Large intestine (tissue), 3 donors: ENCODE results near the gene CLBA1. TPM values are rescaled to one million over a fixed set of nuclear protein-coding genes. Genes with fewer than 3 reads are reported as not detected.

ENCODE experiments used
- DNase-seq, 2 donors: peaks; one replicate each; pipeline versions ENCODE4 v3.0.0 to v3.0.0-alpha.2; 2013
- H3K27ac ChIP-seq: one replicate; pipeline ENCODE4 v1.5.1; 2013; ENCODE audit warnings: low read length
- H3K27me3 ChIP-seq: 2 replicates; pipeline ENCODE4 v1.6.1; 2013; ENCODE audit warnings: low read length; ENCODE audit not compliant: control insufficient read depth, insufficient read depth
- H3K36me3 ChIP-seq: 2 replicates; pipeline ENCODE4 v1.6.1; 2013; ENCODE audit warnings: low read length; ENCODE audit not compliant: control insufficient read depth, insufficient read depth
- H3K4me1 ChIP-seq: one replicate; pipeline ENCODE4 v1.6.1; 2013; ENCODE audit warnings: low read length; ENCODE audit not compliant: control insufficient read depth, insufficient read depth
- H3K4me3 ChIP-seq: one replicate; pipeline ENCODE4 v1.5.1; 2013; ENCODE audit warnings: low read length
- H3K9me3 ChIP-seq: one replicate; pipeline ENCODE4 v1.6.1; 2013; ENCODE audit warnings: mild to moderate bottlenecking, low read depth, low read length, moderate library complexity; ENCODE audit not compliant: control insufficient read depth
- WGBS: methylation state at CpG from one replicate; pipeline ENCODE4 v1.1.5; 2013; ENCODE audit warnings: low lambda C conversion rate; ENCODE audit not compliant: insufficient coverage; 5-methylcytosine and 5-hydroxymethylcytosine counted together
- polyA plus RNA-seq: library from polyadenylated mRNA; unstranded; fragments of 120-200 nt; gene quantifications from one replicate; pipeline ENCODE4 v1.2.1, GENCODE V29; 2013

CLBA1 gene
- polyA plus RNA-seq, 1 donor = 7.0 TPM

DNA sequence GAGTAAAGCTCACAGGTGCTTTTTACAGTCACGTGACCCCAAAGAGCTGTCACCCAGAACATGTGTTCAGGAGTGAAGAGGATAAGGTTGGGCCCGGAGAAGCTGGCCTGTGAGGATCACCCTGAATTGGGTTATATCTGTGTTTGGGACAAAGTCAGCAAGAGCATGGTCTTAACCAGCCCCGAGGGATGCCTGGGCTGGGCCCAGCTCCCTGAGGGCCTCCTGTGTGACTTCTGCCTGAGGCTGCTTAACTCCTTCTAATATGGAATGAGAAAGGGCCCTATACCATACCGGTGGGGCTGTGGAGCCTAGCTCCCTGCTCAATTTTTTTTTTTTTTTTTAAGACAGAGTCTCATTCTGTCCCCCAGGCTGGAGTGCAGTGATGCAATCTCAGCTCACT lies 32.8 kb downstream of the CLBA1 start:
- no peak for DNase-seq
- Histone ChIP-seq H3K27ac (no peak overlapping the region), H3K4me1 (peaks cover 19% of the 10 kb centered on the region), H3K36me3 (no peaks in the 10 kb centered on the region), H3K4me3 (no peak overlapping the region), H3K27me3 (no peaks in the 10 kb centered on the region), H3K9me3 (no peaks in the 10 kb centered on the region)
- WGBS = no CpG with 5 or more reads among the region's 4 CpGs

DNA sequence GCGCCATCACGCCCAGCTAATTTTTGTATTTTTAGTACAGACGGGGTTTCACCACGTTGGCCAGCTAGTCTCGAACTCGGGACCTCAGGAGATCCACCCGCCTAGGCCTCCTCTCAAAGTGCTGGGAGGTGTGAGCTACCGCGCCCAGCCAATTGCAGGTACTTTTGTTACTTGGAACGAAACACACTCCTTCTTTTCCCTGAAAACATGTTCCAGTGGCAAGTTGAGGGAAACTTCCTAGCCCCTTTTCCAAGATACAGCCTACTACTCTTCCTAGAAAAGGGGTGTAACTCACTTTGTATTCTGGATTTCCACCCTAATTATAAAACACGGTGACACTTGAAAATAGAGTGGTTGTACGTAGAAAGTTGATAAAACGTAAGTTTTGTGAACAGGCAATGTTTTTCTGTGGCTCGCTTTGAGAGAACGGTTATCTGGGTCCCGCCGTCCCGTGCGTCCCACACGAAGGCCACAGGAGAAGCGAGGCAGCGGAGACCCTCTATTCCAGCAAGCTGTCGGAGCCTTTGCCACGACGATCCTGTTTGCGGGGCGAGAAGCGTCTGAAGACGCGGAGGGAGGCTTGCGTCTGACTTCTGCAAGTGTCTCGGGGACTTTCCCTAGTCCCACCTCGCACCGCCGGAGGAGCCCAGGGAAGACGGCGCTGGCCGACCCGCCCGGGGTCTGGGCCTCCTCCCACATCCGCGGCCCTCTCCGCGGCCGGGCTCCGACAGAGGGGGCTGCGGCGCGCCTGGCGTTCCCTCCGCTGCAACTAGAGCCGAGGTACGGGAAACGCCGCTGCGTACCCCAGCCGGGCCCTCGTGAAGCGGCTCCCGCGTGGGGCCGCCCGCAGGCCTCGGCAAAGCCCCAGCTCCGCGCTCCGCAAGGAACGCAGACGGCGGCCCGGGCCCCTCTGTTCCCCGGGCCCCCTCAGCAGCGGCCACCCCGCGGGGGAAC lies 34.5 kb downstream of the CLBA1 start:
- H3K4me3 ChIP-seq = peak overlapping the region; percentile 70
- WGBS = no CpG with 5 or more reads among the region's 75 CpGs
- peaks cover 19% of the 10 kb centered on the region for H3K4me1 ChIP-seq
- H3K27ac ChIP-seq = peak overlapping the region; percentile 71
- H3K9me3 ChIP-seq = no peaks in the 10 kb centered on the region
- DNase-seq = peak in 1 of 2 donors; percentile 43
- no peaks in the 10 kb centered on the region for H3K27me3 ChIP-seq
- H3K36me3 ChIP-seq = no peaks in the 10 kb centered on the region

DNA sequence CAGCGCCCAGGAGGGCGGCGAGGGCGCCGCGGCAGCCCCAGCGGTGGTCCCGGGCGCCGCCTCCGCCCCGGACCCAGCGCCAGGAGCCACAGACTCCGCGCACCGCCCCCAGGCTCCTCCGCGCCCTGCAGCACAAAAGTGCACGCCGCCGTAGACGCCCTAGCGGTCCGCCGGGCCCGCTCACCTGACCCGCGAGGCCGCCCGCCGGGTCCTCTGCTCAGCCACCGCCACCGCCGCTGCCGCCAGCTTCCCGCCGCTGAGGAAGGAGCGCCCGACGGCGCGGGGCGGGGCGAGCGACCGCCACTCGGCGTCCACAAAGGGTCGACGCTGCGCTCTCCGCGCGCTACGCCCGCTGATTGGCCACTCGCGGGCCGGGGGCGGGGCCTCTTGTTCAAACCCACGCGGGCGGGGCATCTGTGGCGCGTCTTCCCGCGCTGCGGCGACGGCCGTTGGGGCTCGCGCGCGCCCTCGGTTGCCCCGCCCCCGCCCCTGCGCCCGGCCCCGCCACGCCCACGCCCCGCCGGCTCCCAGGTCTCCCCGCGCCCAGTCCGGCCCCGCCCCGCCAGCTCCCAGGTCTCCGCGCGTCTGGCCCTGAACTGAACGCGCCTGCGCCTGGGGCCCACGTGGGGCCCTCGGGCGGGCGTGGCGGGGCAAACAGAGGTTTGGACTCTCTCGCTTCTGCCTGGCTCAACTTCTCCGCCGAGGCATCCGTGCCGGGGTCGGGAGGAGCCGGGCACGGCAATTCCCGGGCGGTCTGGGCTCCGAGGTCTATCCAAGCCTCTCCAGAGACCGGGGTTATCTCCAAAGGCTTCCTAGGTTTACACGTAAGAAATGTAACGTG lies 35.4 kb downstream of the CLBA1 start, which contains the start of gene CDCA4:
Gene CDCA4 (minus strand): TSS at position 269 of the 841 bp plus-strand sequence. CDS start 9,154 bp downstream, outside the sequence.
- 0% methylated on average over 2 of the region's 115 CpGs for WGBS
- no peaks in the 10 kb centered on the region for H3K9me3 ChIP-seq
- H3K4me1 ChIP-seq = peaks cover 19% of the 10 kb centered on the region
- no peaks in the 10 kb centered on the region for H3K27me3 ChIP-seq
- no peaks in the 10 kb centered on the region for H3K36me3 ChIP-seq
- peak within 1 kb of the TSS; percentile 90 for H3K27ac ChIP-seq
- peak within 1 kb of the TSS; percentile 70 for H3K4me3 ChIP-seq
- DNase-seq = peak; percentile 97 to 98

DNA sequence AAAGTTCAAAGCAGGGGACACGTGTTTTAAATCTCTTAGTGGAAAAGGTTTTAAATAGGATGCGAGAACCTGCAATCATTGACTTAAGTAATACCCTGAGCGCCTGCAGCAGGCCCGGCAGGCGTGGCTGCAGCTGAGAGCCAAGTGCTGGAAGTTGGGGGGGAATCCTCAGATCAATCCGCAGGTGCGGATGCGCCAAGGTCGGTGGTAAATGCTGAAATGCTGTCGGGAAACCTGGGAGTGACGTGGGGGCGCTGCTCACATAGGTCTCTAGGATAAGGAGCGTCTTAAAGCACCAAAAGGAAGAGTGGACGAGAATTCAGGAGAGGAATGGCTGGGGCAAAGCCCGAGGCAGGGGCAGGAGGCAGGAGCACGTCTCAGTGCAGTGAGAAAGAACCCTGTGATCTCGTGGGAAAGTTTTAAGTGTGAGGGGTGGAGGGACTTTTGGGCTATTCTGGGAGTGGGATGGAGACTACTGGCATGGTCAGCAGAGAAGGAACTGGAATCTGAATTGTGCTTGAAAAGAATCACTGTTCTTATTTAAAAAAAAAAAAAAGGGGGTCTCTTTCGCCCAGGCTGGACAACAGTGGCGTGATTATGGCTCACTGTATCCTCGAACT lies 36.2 kb downstream of the CLBA1 start:
- Histone ChIP-seq H3K27ac (peak overlapping the region; percentile 90), H3K4me1 (peaks cover 19% of the 10 kb centered on the region), H3K27me3 (no peaks in the 10 kb centered on the region), H3K9me3 (no peaks in the 10 kb centered on the region), H3K36me3 (no peaks in the 10 kb centered on the region), H3K4me3 (peak overlapping the region; percentile 66)
- WGBS = 0% methylated on average over 1 of the region's 20 CpGs
- DNase-seq = peak; percentile 70 to 85

DNA sequence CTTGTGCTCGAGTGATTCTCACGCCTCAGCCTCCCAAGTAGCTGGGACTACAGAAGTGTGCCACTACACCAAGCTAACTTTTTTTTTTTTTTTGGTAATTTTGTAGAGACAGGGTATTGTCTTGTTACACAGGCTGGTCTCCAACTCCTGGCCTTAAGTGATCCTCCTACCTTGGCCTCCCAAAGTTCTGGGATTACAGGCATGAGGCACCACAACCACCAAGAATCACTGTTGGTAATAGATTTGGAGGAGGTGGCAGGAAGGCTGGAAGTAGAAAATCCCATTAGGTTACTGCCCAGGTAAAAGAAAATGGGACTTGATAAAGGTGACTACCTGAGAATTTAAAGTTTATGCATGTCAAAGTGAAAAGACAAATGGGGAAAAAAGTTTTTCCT lies 36.7 kb downstream of the CLBA1 start:
- Histone ChIP-seq H3K4me1 (peaks cover 19% of the 10 kb centered on the region), H3K36me3 (no peaks in the 10 kb centered on the region), H3K4me3 (peak overlapping the region; percentile 66), H3K27ac (no peak overlapping the region), H3K9me3 (no peaks in the 10 kb centered on the region), H3K27me3 (no peaks in the 10 kb centered on the region)
- no CpG with 5 or more reads among the region's 2 CpGs for WGBS
- DNase-seq = no peak

DNA sequence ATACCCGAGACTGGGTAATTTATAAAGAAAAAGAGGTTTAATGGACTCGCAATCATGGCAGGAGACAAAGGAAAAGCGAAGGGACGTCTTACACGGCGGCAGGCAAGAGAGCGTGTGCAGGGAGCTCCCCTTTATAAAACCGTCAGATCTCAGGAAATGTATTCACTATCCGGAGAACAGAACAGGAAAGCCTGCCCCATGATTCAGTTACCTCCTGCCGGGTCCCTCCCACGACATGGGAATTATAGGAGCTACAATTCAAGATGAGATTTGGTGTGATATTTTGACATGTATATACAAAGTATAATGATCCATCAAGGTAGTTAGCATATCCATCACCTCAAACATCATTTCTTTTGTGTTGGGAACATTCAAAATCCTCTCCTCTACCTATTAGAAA lies 37.6 kb downstream of the CLBA1 start:
- H3K27ac ChIP-seq = no peak overlapping the region
- peaks cover 19% of the 10 kb centered on the region for H3K4me1 ChIP-seq
- no peak overlapping the region for H3K4me3 ChIP-seq
- H3K27me3 ChIP-seq = no peaks in the 10 kb centered on the region
- DNase-seq = no peak
- H3K9me3 ChIP-seq = no peaks in the 10 kb centered on the region
- H3K36me3 ChIP-seq = no peaks in the 10 kb centered on the region
- WGBS = 100% methylated on average over 5 of the region's 11 CpGs

DNA sequence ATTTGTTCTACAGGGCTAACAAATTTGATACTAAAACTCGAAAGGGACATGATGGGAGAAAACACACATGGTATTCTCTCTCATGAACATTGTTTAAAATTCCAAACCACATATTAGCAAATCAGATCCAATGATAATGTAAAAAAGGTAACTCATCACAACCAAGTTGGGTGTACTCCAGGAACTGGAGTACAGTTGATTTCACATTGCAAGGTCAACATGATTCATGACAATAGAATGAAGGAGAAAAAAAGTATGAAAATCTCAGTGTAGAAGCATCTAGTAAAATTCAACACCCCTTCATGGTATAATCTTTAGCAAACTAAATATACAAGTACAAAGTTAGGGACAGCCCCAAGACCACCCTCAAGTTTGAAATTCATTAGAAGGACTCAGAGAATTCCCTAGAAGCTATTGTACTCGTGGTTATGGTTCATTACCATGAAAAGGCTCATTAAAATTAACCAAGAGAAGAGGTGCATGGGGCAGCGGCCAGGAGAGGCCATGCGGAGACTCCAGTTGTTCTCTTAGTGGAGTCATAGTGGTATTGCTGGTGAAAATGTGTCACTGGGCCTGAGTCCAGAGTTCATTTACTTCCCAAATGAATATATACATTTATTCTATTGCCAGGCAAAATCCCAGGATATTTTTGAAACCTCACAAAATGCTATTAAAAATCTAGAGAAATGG lies 38.3 kb downstream of the CLBA1 start:
- Histone ChIP-seq H3K27ac (no peak overlapping the region), H3K4me1 (peaks cover 19% of the 10 kb centered on the region), H3K27me3 (no peaks in the 10 kb centered on the region), H3K4me3 (no peak overlapping the region), H3K36me3 (no peaks in the 10 kb centered on the region), H3K9me3 (no peaks in the 10 kb centered on the region)
- no CpG with 5 or more reads among the region's 4 CpGs for WGBS
- no peak for DNase-seq

DNA sequence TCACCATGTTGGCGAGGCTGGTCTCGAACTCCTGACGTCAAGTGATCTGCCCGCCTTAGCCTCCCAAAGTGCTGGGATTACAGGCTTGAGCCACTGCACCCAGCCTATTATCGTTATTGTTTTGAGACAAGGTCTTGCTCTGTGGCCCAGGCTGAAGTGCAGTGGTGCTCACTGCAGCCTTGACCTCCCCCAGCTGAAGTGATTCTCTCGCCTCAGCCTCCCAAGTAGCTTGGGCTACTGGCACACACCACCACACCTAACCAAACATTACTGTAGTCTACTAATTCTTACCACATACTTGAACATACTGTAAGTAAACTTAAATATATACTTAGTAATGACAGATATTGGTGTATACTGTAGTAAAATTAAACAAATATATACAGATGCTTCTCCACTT lies 39.8 kb downstream of the CLBA1 start:
- peaks cover 6% of the 10 kb centered on the region for H3K4me1 ChIP-seq
- no peaks in the 10 kb centered on the region for H3K27me3 ChIP-seq
- no peak overlapping the region for H3K27ac ChIP-seq
- no peak overlapping the region for H3K4me3 ChIP-seq
- H3K9me3 ChIP-seq = no peaks in the 10 kb centered on the region
- WGBS = no CpG with 5 or more reads among the region's 6 CpGs
- DNase-seq = no peak
- H3K36me3 ChIP-seq = no peaks in the 10 kb centered on the region

DNA sequence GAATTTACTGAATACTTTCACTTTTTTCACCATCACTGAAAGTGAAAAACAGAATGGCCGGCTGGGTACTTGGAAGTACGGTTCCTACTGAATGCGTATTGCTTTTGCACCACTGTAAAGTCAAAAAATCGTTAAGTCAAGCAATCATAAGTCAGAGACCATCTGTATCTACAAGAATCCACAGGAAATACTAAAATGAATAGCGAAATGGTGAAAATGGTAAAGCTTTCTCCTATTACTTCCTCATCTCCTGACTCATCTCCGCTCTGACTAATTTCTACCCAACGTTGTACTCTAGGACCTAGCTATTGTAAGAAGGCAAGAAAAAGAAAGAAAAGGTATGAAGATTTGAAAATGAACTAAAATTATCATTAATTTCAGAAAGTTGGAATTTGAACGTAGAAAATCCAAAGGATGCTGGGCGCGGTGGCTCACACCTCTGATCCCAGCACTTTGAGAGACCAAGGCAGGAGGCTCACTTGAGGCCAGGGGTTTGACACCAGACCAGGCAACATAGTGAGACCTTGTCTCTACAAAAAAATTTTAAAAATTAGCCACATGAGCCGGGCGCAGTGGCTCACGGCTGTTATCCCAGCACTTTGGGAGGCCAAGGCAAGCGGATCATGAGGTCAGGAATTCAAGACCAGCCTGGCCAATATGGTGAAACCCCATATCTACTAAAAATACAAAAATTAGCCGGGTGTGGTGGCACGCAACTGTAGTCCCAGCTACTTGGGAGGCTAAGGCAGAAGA lies 40.6 kb downstream of the CLBA1 start:
- WGBS = 100% methylated on average over 3 of the region's 16 CpGs
- no peak overlapping the region for H3K4me3 ChIP-seq
- no peak for DNase-seq

More for the DNA sequence above, 40.6 kb downstream of the CLBA1 start:
- Histone ChIP-seq H3K9me3 (no peaks in the 10 kb centered on the region), H3K27me3 (no peaks in the 10 kb centered on the region), H3K27ac (no peak overlapping the region), H3K36me3 (no peaks in the 10 kb centered on the region), H3K4me1 (peaks cover 6% of the 10 kb centered on the region)
